HG03457 (cell line): ENCODE measurements around the gene DYRK1A.

Experiments
- ATAC-seq: cut with Tn5 transposase; IDR thresholded peaks from one replicate; pipeline ENCODE4 v1.9.1; 2021; ENCODE audit warnings: moderate number of reproducible peaks; ENCODE audit not compliant: unreplicated experiment

DYRK1A gene

DNA sequence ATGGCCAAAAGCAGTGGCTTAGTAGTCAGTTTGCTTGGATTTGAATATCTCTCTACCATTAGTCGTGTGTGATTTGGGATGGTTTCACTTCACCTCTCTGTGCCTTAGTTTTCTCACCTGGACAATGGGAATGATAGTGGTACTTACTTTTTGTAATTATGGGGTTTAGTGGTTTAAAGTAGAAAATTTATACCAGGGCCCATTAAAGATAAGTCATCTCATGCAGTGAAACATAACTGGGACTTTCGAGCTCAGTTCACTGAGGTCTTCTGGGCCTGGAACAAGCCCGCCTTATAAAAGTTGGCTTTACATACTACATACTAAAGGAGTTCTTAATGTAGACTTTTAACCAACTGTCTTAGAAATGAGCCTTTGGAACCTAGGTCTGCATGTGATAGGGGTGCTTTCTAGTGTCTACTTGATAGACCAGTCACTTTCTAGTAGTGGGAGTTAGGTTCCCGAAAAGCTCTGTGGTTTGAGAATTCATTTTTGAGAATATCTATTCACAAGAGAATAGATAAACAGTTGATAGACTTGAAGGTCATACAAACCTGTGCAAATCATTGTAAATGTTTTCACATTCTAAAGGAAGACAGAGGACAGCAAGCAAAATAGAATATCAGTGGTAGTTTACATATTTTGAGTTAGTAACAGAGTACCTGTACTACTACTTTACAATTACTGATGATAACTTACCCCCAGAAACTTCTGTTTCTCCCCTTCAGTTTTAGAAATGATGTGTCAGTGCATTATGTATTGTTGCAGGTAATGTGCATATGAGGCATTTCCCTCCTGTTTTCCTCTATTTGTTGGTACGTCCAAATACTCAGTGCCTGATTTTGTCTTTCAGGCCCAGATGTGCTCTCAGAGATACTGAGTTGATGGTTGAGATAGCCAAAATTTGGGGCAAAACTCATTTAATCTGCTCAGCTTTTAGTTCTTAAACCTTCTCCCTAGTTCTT lies 48.0 kb downstream of the DYRK1A start:
- no peak for ATAC-seq

- ATAC-seq, result no peak
These were observed 49.4 kb downstream of the DYRK1A start for GRCh38 chr21:37415939-37416338.

DNA sequence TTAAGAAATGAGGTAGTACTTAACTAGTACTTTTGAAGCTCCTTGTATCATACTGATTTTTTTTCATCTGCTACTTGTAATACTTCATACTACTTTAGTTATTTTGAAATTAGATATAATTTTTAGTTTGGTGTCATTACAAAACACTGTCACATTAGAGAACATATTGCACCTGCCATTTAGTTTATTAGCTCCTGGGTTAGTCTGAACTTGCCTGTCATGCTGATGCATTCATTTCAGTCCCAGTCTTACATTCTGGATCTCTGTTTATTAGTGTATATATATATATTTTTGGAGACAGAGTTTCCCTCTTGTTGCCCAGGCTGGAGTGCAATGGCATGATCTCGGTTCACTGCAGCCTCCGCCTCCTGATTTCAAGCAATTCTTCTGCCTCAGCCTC lies 50.3 kb downstream of the DYRK1A start:
- ATAC-seq, result no peak

DNA sequence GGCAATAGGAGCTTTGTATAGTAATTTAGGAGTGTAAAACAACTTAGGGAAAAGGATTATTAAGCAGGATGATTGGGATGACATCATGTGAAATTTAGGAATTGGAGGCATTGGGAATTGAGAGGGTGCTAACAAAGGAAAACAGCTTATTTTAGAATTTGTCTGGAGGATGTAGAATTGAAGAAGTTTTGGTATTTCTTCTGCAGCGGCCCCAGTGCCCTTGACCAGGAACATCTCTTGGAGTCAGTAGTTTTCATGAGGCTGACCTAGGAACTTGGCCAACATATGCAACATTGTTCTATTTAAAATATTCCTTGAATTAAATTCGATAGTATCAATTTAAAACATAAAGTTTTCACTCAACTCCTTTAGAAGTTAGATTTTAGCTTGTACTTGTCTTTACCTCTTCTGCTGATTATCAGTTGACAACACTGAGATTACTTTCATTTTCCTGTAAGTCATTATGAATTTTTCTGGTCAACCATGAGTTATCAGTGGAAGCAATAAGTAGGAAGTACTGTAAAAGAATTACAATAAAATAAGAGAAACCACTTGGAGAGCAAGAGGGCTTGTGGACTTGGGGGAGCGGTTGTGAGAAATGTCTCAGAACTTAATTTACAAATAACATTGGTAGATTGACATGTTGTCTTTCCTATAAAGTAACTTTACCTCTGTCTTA lies 52.8 kb downstream of the DYRK1A start:
- no peak for ATAC-seq

DNA sequence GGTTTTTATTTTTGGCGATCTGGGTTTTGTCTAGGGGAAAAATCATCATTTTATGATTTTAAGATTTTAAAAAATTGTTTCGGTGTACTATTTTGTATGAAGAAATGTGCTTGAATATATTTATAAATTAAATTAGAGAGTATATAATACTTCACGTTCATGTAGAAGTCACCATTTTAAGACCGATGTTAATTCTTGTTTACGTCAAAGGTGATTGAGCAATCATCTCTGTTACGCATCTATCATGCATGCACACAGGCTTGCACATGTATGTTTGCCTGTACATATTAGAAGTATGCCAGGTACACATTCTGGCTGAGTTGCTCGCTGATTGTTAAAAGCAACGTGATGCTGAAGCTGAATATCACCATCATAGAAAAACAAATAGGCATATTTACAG lies 54.7 kb downstream of the DYRK1A start:
- no peak for ATAC-seq

GRCh38 chr21:37422382-37422781 lies 55.8 kb downstream of the DYRK1A start:
- ATAC-seq, result no peak

DNA sequence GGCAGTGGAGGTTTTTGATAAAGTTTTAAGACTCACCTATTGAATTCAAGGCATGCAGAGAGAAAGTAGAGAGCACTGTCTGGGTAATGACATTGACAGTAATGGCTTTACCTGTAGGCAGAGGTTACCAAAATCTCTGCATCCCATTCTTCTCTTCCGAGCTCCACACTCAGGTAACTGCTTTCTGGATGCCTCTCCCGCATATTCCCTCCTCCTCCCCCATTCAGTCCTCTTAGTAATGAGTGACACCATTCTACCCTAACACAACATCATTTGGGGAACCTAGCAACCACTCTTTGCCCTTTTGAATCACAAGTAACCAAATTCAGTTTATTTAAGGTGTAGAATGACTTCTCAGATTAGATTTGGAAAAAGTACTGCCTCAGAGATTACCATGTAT lies 56.5 kb downstream of the DYRK1A start:
- ATAC-seq, result no peak

DNA sequence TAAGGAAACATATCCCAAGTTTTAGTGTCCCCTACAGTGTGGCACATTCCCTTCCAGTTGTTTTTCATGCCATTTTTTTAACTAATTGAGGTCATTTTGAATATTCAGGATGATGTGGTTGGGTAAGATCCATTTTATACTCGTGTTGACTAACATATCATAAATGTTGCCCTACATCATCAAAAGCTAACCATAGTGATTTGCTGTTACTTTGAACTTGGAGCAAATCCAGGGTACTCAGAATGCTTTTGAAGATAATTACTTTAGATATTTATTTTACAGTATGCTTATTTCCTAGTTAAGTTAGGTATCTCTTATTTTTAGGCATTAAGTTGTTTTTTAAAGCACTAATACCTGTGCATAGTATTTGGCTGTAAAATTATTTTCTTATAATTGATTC lies 57.8 kb downstream of the DYRK1A start:
- ATAC-seq, result no peak

DNA sequence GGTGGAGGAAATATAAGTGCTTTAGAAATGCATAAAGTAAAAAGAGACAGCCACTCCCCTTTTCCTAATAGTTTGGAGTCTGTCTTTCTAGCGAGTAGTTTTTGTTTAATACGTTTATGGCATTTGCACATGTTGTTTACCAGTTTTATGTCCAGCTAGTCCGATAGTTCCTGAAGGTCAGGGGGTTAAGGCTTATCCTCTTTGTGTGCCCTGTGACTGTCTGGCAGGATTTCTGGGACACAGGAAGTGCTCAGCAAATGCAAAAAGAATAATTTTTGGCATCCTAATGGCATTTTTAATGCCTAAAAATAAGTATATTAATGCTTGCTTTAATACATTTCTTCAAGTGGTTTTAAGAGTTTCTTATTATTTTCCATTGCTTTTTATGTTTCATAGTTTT lies 58.4 kb downstream of the DYRK1A start:
- no peak for ATAC-seq

- ATAC-seq, result no peak
These were observed 59.1 kb downstream of the DYRK1A start for GRCh38 chr21:37425684-37426083.

- ATAC-seq, result no peak
These were observed 60.6 kb downstream of the DYRK1A start for GRCh38 chr21:37427221-37427620.

- no peak for ATAC-seq
These were observed 62.8 kb downstream of the DYRK1A start for GRCh38 chr21:37429356-37429755.

DNA sequence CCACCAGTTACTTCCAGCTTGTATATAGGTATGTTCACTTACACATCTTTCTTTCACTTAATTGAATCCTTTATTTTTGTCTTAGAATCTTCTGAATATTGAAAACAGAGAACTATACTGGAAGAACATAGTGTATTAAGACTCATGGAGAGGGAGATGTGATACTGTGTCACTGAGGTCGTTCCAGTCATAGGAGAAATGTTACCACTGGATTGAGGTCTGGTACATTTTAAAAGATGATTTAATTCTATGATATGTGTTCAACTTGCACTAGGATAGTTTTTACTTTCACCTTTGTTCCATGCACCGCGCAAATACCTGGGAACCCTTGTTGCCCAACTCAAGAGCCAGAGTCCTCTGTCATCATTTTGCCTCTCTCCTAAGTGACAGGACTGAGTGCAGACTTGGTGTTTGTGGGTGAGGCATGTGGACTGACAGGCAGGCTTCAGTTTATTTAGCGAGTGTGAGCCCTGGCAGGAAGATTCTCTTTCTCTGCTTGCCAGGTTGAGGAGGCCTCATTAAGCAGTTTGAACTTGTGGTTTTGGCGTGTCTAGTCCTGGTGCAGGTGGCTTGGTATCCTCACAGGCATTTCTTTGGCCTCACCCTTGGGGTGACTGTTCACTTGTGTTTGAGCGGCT lies 63.7 kb downstream of the DYRK1A start:
- ATAC-seq, result no peak

DNA sequence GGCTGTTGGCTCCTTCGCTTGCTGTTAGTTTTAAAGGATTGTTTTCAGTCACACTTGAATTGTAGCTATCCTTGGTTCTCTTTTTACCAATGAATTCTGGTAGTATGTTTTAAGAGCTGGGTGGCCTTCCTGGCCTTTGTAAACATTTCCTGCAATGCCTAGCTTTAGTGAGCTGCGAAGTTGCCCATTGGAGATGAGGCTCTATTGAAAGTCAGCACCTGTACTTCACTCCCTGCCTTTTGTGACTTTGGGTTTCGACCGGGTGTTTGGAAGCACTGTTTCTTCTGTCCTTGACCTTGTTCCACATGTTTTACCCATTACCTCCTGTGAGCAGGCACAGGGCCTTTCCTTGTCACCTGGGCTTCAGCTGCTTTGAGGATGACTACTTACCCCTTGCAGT lies 64.7 kb downstream of the DYRK1A start:
- ATAC-seq, result no peak

DNA sequence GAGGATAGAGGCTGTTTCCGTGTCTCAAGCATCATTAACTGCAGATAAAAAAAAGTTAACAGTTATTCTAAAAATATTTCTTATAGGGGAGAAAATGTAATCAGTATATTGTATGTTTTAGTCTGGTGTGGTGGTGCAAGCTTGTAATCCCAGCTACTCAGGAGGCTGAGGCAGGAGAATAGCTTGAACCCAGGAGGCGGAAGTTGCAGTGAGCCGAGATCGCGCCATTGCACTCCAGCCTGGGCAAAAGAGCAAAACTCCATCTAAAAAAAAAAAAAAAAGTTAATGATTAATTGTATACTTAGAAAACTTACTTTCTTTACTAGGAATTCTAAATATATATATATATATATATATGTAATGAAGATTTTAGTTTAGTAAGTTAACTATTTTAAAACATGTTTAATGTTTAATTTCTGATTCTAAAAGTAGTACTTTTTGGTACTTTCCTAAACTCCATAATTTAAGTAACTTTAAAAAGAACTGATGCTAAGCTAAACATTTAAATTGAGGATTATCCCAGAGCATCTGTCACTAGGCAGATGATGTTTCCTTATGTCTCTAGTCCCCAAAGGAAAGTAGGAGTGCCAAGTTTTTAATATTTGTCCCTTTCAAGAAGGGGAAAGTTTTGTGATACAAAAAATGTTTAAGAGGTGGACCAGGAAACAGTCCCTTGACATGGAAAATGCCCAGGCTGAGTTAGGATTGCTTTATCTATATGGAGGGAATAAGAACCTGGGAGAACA lies 66.3 kb downstream of the DYRK1A start:
- ATAC-seq, result no peak

DNA sequence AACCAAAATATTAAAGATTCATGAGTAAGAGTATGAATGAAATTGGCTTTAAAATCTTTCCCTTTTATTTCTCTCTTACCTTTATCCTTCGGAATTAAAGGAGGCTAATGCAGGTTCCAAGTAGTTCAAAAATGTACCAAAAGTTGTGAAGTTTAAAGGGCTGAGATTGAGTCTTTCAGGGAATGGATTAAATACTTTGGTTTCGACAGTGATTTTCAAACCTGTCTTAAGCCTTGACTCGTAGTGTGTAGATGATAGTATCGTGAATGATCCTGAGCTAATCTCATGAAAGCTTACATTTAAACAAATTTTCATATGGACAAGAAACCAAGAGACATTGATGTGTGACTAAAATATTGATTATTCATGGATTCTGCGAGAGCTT lies 66.9 kb downstream of the DYRK1A start:
- ATAC-seq, result no peak

- ATAC-seq, result no peak
These were observed 68.5 kb downstream of the DYRK1A start for GRCh38 chr21:37435120-37435519.

GRCh38 chr21:37435711-37436110 lies 69.1 kb downstream of the DYRK1A start:
- no peak for ATAC-seq

GRCh38 chr21:37436174-37436573 lies 69.6 kb downstream of the DYRK1A start:
- ATAC-seq, result no peak

GRCh38 chr21:37437376-37438080 lies 71.0 kb downstream of the DYRK1A start:
- no peak for ATAC-seq
